Measurements from ENCODE around the gene HIF3A.
"Not testable (repeated sequence)": the region's sequence is repeated elsewhere in the genome, so short reads cannot be mapped to it uniquely, and the experiment has no call there.

- not testable (repeated sequence) for TF ChIP-seq CTCF (IDR thresholded peaks at IDR 0.05; ENCODE audit: low read length); EZH2 (optimal IDR thresholded peaks at IDR 0.05; ENCODE audit: low read depth, low read length)
Observed at GRCh38 chr19:46375476-46376067, 78.7 kb downstream of the HIF3A start.
